GM21447 (cell line): ENCODE measurements around the gene SYT5.

Source experiments
- ATAC-seq: cut with Tn5 transposase; IDR thresholded peaks from one replicate; pipeline ENCODE4 v1.9.1; 2021; ENCODE audit not compliant: unreplicated experiment

Gene SYT5

GRCh38 chr19:55147545-55148251 is 32.4 kb downstream of the SYT5 start:
- no peak for ATAC-seq

GRCh38 chr19:55146705-55147273 is 33.3 kb downstream of the SYT5 start:
- ATAC-seq: no peak

DNA sequence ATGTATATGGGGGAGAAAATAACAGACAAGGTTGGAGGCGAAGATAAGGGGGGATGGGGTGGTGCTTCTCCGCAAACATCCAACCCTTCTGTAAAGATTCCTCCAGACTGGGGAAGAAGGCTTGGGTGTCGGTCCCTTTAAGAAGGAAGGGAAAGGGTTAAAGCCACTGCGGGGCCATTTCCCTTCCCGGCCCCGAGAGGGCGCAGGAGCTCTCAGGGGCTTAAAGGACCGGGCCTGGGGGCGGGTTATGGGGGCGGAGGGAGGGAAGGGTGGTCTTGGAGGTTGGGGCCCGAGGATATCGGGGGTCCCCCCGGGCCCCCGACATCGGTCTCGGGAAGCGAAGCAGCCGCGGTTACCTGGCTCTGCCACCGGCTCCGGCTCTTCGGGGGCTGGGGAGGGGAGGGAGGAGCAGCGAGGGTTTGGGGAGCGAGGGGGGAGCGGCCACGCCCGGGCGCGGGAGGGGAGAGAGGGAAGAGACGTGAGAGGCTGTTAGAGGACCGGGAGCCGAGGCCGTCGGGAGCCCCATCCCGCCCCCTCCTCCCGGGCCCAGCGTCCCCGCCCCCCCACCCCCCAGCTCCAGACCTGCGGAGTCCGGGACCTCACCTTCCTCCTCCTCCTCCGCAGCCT is 33.9 kb downstream of the SYT5 start:
- ATAC-seq: no peak

- no peak for ATAC-seq
Measured at GRCh38 chr19:55145232-55145631, 34.9 kb downstream of the SYT5 start.

DNA sequence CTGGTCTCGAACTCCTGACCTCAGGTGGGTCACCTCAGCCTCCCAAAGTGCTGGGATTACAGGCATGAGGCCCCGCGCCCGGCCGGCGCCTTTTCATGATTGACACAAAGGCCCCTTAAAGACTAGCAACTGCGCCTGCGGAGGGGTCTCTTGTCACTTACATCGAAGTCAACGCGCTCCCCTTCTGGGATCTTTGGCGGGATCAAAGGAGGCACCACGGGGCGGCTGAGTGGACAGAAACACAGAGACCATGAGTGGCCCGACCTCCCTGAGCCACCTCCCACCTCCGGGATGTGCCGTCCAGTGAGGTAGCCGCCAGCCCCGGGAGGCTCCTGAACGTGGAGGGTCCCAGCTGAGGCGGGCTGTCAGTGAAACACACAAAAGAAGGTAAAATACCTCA is 38.4 kb downstream of the SYT5 start:
- no peak for ATAC-seq

DNA sequence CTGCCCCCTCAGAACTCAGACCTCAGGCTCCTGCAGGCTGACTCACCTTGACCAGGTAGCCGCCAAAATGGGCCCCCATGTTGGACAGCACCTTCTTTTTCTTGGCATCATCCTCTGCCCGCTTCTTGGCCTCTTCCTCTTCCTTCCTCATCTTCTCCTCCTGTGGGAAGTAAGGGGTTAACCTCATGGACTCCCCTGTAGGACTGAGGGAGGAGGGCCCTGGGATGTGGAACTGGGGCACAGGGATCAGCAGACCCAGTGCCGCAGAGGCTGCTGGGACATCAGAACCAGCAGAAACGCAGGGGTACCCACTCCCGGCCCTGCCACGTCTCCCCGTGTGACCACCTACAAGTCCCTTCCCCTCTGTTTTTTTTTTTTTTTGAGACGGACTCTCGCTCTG is 42.2 kb downstream of the SYT5 start:
- no peak for ATAC-seq

DNA sequence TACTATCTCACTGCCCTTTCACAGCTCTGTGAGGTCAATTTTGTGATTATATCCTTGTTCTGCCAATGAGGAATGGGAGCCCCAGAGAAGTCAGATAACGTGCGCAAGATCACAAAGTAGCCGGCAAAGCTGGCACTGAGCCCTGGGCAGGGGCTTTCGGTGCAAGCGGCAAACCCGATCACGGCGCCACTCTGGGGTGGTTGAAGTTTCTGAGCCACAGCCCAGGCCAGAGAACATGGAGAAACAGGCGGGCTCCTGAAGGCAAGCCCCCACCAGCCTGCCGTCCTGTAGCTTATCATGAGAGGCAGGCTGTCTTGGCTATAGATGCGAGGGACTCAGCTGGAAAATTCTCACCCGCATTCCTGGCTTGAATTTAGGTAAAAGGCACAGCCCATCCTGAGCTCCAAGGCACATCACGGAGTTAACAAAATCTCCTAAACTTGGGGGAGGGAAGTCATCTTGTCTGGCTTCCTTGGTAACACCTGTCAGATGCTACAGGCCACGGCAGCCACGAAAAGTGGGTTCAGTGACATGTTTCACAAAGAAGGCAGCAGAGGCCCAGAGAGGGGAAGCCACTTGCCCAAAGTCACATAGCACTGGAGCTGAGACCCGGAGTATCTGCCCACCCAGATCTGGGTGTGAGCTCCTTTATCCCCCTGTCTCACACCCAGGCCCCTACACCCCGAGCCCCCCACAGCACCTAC is 43.5 kb downstream of the SYT5 start:
- no peak for ATAC-seq

DNA sequence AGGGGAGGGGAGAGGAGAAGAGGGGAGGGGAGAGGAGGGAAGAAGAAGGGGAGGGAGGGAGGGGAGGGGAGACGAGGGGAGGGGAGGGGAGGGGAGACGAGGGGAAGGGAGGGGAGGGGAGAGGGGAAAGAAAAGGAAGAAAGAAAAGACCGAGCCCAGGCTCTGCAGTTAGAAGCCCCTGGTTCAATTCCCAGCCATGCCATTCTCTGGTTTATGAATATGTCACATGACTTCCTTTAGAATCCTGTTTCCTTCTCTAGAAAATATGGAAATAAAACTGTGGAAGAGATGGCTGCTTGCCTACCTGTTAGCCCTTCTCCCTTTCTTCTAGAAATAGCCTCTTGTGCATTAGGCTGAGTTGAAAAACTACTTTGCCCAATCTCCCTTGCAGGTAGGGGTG is 45.4 kb downstream of the SYT5 start:
- ATAC-seq: no peak

DNA sequence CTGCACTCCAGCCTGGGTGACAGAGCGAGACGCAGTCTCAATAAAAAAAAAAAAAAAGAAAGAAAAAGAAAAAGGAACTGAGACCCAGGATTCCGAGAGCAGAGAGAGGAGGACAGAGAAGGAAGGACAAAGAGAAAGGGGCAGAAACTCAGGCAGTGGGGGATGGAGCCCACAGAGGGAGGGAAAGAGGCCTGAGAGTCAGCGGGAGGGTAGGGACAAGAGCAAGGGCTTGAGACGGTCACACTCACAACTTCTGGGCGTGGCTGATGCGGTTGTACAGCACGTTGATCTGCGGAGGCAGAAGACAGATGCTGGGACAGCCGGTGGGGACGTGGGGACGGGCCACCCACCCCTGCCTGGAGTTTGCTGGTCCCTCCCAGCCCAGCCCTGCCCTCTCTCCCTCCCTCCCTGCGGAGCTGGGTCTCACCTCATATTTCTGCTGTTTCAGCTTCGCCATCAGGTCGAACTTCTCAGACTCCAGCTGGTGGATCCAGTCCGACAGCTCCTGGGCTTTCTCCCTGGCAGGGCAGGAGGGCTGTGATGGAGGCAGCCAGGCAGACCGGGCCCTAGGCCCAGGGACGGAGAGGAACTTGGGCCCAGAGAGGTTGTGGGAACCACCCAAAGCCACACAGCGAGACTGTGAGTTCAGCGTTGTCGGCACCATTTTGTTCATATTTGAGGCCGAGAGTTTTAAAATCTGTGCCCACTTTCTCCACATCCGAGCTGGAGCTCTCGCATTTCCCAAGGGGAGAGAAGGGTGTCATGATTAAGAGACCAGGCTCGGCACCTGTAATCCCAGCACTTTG is 46.2 kb downstream of the SYT5 start:
- no peak for ATAC-seq

GRCh38 chr19:55132453-55133129 is 47.5 kb downstream of the SYT5 start:
- no peak for ATAC-seq

- ATAC-seq: no peak
Measured at GRCh38 chr19:55131421-55131820, 48.7 kb downstream of the SYT5 start.
